ENCODE measurements around the gene IL4R. TPM values are rescaled to one million over a fixed set of nuclear protein-coding genes. Genes with fewer than 3 reads are reported as not detected.
A peak's percentile ranks its signal among the peaks of the same experiment; 100 is the strongest.
"Not testable (repeated sequence)": the region's sequence is repeated elsewhere in the genome, so short reads cannot be mapped to it uniquely, and the experiment has no call there.

The IL4R gene
- total and polyA plus RNA-seq, 5 experiments from 2014 or later = 18.8 to 120 (median 49.4) TPM

GRCh38 chr16:27389272-27389961 is 75.6 kb downstream of the IL4R start:
- H3K36me3 Mint-ChIP-seq = peaks cover 0 to 25% (median 16%) of the 10 kb centered on the region in 3 donors
- peaks cover under 1 to 18% (median 3%) of the 10 kb centered on the region in 4 donors for H3K4me1 Mint-ChIP-seq
- DNase-seq (no peak), ATAC-seq (no peak)
- POLR2A ChIA-PET = interaction anchor here (1.0 to 1.5 kb wide), 2 partner anchors 15 to 18 kb away, joined by 3 to 5 read pairs; no protein-coding TSS in a partner anchor
- no peak overlapping the region for H3K4me3 Mint-ChIP-seq
- no peak overlapping the region for H3K27ac Mint-ChIP-seq
- no peaks in the 10 kb centered on the region for H3K27me3 Mint-ChIP-seq
- H3K9me3 Mint-ChIP-seq = peaks cover 3 to 36% (median 18%) of the 10 kb centered on the region in 9 donors

- peaks cover 0 to 15% (median 2%) of the 10 kb centered on the region in 4 donors for H3K4me1 Mint-ChIP-seq
- no peak overlapping the region for H3K27ac Mint-ChIP-seq
- H3K36me3 Mint-ChIP-seq = peaks cover 0 to 31% (median 18%) of the 10 kb centered on the region in 3 donors
- DNase-seq (no peak), ATAC-seq (no peak)
- peaks cover 5 to 40% (median 18%) of the 10 kb centered on the region in 9 donors for H3K9me3 Mint-ChIP-seq
- no peak overlapping the region for H3K4me3 Mint-ChIP-seq
- no peaks in the 10 kb centered on the region for H3K27me3 Mint-ChIP-seq
- POLR2A ChIA-PET = no interaction called here
These were observed 76.4 kb downstream of the IL4R start for GRCh38 chr16:27390151-27390550.

GRCh38 chr16:27392671-27393070 is 78.9 kb downstream of the IL4R start:
- ATAC-seq = no peak
- H3K27ac Mint-ChIP-seq = no peak overlapping the region
- DNase-seq = no peak
- H3K27me3 Mint-ChIP-seq = no peaks in the 10 kb centered on the region
- peaks cover 0 to 14% (median 2%) of the 10 kb centered on the region in 4 donors for H3K4me1 Mint-ChIP-seq
- POLR2A ChIA-PET = interaction anchor here (1.1 kb wide), 1 partner anchor 8 kb away, joined by 5 read pairs; no protein-coding TSS in a partner anchor
- H3K9me3 Mint-ChIP-seq = peaks cover 5 to 45% (median 18%) of the 10 kb centered on the region in 9 donors
- no peak overlapping the region for H3K4me3 Mint-ChIP-seq
- H3K36me3 Mint-ChIP-seq = peaks cover 0 to 31% (median 21%) of the 10 kb centered on the region in 3 donors

- H3K36me3 Mint-ChIP-seq = peaks cover 0 to 28% (median 21%) of the 10 kb centered on the region in 3 donors
- peak overlapping the region in 2 of 10 donors; percentile 54 to 80 for H3K27ac Mint-ChIP-seq
- H3K27me3 Mint-ChIP-seq = no peaks in the 10 kb centered on the region
- H3K4me3 Mint-ChIP-seq = no peak overlapping the region
- POLR2A ChIA-PET = no interaction called here
- H3K9me3 Mint-ChIP-seq = peaks cover 5 to 42% (median 18%) of the 10 kb centered on the region in 9 donors
- peaks cover 1 to 24% (median 7%) of the 10 kb centered on the region in 4 donors for H3K4me1 Mint-ChIP-seq
- DNase-seq = no peak
- no peak for ATAC-seq
These were observed 80.7 kb downstream of the IL4R start for GRCh38 chr16:27394516-27394915.

- peaks cover 13 to 59% (median 42%) of the 10 kb centered on the region in 4 donors for H3K4me1 Mint-ChIP-seq
- not testable (repeated sequence) for H3K27me3 Mint-ChIP-seq, DNase-seq, ATAC-seq
- H3K9me3 Mint-ChIP-seq = peaks cover 0 to 20% (median 10%) of the 10 kb centered on the region in 9 donors
- POLR2A ChIA-PET = interaction anchor here (0.6 to 1.1 kb wide), 6 partner anchors 8 to 61 kb away, joined by 3 to 13 read pairs (median 3); no protein-coding TSS in a partner anchor
- peak overlapping the region in 1 of 10 donors; percentile 55 for H3K4me3 Mint-ChIP-seq
- peak overlapping the region in 2 of 10 donors; percentile 32 to 52 for H3K27ac Mint-ChIP-seq
- H3K36me3 Mint-ChIP-seq = peaks cover 0 to 20% (median 5%) of the 10 kb centered on the region in 3 donors
These were observed 84.6 kb downstream of the IL4R start for GRCh38 chr16:27398341-27398893.

GRCh38 chr16:27398894-27399853 is 85.4 kb downstream of the IL4R start:
- no peak for ATAC-seq
- Mint-ChIP-seq H3K27me3 (no peaks in the 10 kb centered on the region), H3K9me3 (peaks cover 0 to 15% (median 10%) of the 10 kb centered on the region in 9 donors), H3K4me3 (peak overlapping the region in 1 of 10 donors; percentile 55), H3K36me3 (peaks cover 0 to 19% (median 5%) of the 10 kb centered on the region in 3 donors), H3K27ac (peak overlapping the region in 8 of 10 donors; percentile 3 to 80 (median 44)), H3K4me1 (peaks cover 15 to 66% (median 48%) of the 10 kb centered on the region in 4 donors)
- DNase-seq = no peak
- POLR2A ChIA-PET = interaction anchor here (0.6 to 9.3 kb wide), 8 partner anchors 12 to 64 kb away, joined by 3 to 167 read pairs (median 3); no protein-coding TSS in a partner anchor

GRCh38 chr16:27399969-27400368 is 86.2 kb downstream of the IL4R start:
- POLR2A ChIA-PET = interaction anchor here (1.0 to 9.3 kb wide), 6 partner anchors 21 to 196 kb away, joined by 3 to 167 read pairs (median 46); no protein-coding TSS in a partner anchor
- peaks cover 20 to 69% (median 55%) of the 10 kb centered on the region in 4 donors for H3K4me1 Mint-ChIP-seq
- peaks cover 0 to 7% (median 2%) of the 10 kb centered on the region in 9 donors for H3K9me3 Mint-ChIP-seq
- H3K27me3 Mint-ChIP-seq = no peaks in the 10 kb centered on the region
- peak overlapping the region in 1 of 10 donors; percentile 25 for H3K4me3 Mint-ChIP-seq
- peaks cover 0 to 11% (median 4%) of the 10 kb centered on the region in 3 donors for H3K36me3 Mint-ChIP-seq
- DNase-seq = no peak
- no peak for ATAC-seq
- H3K27ac Mint-ChIP-seq = peak overlapping the region in 6 of 10 donors; percentile 6 to 80 (median 45)

GRCh38 chr16:27400751-27401620 is 87.2 kb downstream of the IL4R start:
- Mint-ChIP-seq H3K4me3 (peak overlapping the region in 9 of 10 donors; percentile 15 to 99 (median 97)), H3K4me1 (peaks cover 23 to 77% (median 64%) of the 10 kb centered on the region in 4 donors), H3K36me3 (peaks cover 0 to 9% (median 0%) of the 10 kb centered on the region in 3 donors), H3K9me3 (no peaks in the 10 kb centered on the region), H3K27ac (peak overlapping the region; percentile 61 to 100 (median 98)), H3K27me3 (no peaks in the 10 kb centered on the region)
- POLR2A ChIA-PET = interaction anchor here (0.9 to 9.3 kb wide), 12 partner anchors 8 to 231 kb away, joined by 3 to 167 read pairs (median 15); partner anchors contain the start of gene KDM8
- no peak for DNase-seq
- no peak for ATAC-seq

- POLR2A ChIA-PET = interaction anchor here (0.6 to 9.3 kb wide), 23 partner anchors 8 to 292 kb away, joined by 3 to 167 read pairs (median 5); partner anchors contain the start of gene KDM8
- Mint-ChIP-seq H3K36me3 (peaks cover 0 to 9% (median 0%) of the 10 kb centered on the region in 3 donors), H3K4me1 (peaks cover 29 to 87% (median 73%) of the 10 kb centered on the region in 4 donors), H3K27me3 (no peaks in the 10 kb centered on the region), H3K27ac (peak within 1 kb of the TSS; percentile 92 to 100 (median 99)), H3K9me3 (no peaks in the 10 kb centered on the region), H3K4me3 (peak within 1 kb of the TSS; percentile 97 to 99 (median 98))
- DNase-seq = peak; percentile 71 to 94 (median 82)
- ATAC-seq = peak; percentile 80 to 81
These were observed 88.2 kb downstream of the IL4R start, which contains the start of gene IL21R for GRCh38 chr16:27401768-27402568. Gene IL21R (plus strand): TSS chr16:27402174. CDS start chr16:27430072, 27,898 bp downstream.

- Mint-ChIP-seq H3K27ac (peak overlapping the region; percentile 92 to 100 (median 99)), H3K36me3 (peaks cover 0 to 9% (median 0%) of the 10 kb centered on the region in 3 donors), H3K4me1 (peaks cover 33 to 91% (median 79%) of the 10 kb centered on the region in 4 donors), H3K27me3 (no peaks in the 10 kb centered on the region), H3K4me3 (peak overlapping the region; percentile 97 to 99 (median 98)), H3K9me3 (no peaks in the 10 kb centered on the region)
- ATAC-seq = no peak
- DNase-seq = peak in 1 of 10 donors; percentile 47
- POLR2A ChIA-PET = interaction anchor here (0.6 to 9.3 kb wide), 22 partner anchors 8 to 293 kb away, joined by 3 to 167 read pairs (median 5); partner anchors contain the start of gene KDM8
These were observed 88.8 kb downstream of the IL4R start for GRCh38 chr16:27402569-27402963.
